HG03442 (cell line): ENCODE results near the gene FNIP1.
"Not testable (repeated sequence)": the region's sequence is repeated elsewhere in the genome, so short reads cannot be mapped to it uniquely, and the experiment has no call there.

Experiments used
- ATAC-seq: cut with Tn5 transposase; IDR thresholded peaks from one replicate; pipeline ENCODE4 v1.9.1; 2021; ENCODE audit warnings: mild to moderate bottlenecking, moderate library complexity; ENCODE audit not compliant: unreplicated experiment

FNIP1 gene

GRCh38 chr5:131796793-131797693 lies at the start of gene FNIP1:
Gene FNIP1 (minus strand): TSS chr5:131797017. CDS start chr5:131796921, 96 bp downstream.
- ATAC-seq, result peak; percentile 89

DNA sequence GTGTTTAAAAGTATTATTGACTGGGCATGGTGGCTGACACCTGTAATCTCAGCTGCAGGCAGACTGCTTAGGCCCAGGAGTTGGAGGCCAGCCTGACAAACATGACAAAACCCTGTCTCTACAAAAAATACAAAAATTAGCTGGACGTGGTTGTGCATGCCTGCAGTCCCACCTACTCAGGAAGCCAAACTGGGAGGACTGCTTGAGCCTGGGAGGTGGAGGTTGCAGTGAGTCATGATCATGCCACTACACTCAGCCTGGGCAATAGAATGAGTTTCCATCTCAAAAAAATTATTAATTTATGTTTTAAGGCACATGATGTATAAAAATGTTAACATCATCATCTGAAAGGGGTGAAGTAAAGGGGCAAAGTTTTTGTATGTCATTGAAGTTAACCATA lies 49.7 kb upstream of the FNIP1 start:
- no peak for ATAC-seq

- no peak for ATAC-seq
These were observed 49.0 kb upstream of the FNIP1 start for GRCh38 chr5:131845828-131846227.

DNA sequence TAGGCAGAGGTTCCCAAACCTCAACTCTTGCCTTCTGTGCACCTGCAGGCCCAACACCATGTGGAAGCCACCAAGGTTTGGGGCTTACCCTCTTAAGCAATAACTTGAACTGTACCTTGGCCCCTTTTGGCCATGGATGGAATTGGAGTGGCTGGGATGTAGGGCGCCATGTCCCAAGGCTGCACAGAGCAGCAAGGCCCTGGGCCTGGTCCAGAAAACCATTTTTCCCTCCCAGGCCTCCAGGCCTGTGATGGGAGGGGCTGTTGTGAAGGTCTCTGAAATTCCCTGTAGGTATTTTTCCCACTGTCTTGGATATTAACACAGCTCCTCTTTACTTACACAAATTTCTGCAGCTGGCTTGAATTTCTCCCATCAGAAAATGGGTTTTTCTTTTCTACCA lies 46.2 kb upstream of the FNIP1 start:
- ATAC-seq, result not testable (repeated sequence)

DNA sequence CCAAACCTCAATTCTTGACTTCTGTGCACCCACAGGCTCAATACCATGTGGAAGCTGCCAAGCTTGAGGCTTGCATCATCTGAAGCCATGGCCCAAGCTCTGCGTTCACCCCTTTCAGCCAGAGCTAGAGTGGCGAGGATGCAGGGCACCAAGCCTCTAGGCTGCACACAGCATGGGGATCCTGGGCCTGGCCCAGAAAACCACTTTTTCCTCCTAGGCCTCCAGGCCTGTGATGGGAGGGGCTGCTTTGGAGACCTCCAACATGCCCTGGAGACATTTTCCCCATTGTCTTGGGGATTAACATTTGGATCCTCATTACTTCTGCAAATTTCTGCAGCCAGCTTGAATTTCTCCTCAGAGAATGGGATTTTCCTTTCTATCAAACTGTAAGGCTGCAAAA lies 35.9 kb upstream of the FNIP1 start:
- not testable (repeated sequence) for ATAC-seq

DNA sequence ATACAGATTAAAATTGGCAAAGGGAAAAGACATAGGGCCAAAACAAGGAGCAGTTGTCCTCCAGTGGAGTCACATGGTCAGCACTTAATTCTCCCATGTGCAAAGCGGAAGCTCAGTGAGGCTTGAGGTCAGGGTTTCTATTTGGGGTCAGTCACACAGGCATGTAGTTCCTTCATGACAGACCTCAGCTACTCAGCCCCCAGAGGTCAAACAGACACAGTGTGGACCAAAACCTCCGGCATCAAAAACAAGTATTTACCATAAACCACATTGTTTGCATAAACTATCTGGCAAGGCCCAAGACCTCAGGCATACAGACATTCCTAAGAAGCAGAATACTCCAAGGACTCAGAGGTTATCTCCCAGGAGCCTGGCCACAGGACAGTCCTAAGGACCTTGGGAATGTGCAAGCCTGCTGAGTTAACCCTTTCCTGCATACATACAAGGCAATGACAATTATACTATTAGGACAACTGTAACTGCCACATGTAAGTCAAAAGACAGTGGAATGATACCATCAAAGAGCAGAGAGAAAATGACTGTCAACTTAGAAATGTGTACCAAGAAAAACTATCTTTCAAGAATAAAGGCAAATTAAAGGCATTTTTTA lies 28.7 kb upstream of the FNIP1 start:
- peak; percentile 93 for ATAC-seq

DNA sequence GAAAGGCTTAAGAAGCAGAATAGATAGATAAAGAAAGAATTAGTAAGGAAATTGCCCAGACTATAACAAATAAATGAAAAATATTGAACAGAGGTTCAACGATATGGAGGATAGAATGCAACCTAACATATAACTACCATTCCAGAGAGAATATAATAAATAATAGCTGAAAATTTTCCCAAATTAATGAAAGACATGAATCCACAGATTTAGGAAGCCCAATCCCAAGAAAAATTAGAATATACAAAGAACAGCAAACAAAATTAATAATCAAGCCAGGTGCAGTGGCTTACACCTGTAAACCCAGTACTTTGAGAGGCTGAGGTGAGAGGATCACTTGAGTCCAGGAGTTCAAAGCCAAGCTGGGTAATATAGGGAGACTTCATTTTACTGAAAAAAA lies 27.8 kb upstream of the FNIP1 start:
- ATAC-seq, result no peak

DNA sequence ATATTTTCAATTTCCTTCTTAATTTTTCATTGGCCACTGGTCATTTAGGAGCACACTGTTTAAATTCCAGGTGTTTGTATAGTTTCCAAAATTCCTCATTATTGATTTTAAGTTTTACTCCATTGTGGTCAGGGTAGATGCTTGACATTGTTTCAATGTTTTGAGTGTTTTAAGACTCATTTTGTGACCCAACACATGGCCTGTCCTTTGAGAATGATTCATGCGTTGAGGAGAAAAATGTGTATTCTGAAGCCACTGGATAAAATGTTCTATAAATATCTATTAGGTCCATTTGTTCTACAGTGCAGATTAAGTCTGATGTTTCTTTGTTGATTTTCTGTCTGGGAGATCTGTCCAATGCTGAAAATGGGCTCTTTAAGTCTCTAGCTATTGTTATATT lies 24.4 kb upstream of the FNIP1 start:
- no peak for ATAC-seq

- ATAC-seq, result no peak
These were observed 21.3 kb upstream of the FNIP1 start for GRCh38 chr5:131818001-131818724.

DNA sequence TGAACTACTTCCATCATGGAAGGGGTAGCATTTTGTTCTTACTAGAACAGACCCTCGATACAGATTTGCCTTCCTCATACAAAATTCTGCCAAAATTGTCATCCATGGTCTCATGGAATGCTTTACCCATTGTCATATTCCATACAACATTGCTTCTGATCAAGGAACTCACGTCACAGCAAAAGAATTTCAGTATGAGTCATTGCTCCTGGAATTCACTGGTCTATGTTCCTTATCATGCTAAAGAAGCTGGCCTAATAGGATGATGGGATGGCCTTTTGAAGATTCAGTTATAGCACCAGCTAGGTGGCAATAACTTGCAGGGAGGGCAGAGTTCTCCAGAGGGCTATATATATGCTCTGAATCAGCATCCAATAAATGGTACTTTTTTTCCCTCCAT lies 18.2 kb upstream of the FNIP1 start:
- ATAC-seq, result no peak

DNA sequence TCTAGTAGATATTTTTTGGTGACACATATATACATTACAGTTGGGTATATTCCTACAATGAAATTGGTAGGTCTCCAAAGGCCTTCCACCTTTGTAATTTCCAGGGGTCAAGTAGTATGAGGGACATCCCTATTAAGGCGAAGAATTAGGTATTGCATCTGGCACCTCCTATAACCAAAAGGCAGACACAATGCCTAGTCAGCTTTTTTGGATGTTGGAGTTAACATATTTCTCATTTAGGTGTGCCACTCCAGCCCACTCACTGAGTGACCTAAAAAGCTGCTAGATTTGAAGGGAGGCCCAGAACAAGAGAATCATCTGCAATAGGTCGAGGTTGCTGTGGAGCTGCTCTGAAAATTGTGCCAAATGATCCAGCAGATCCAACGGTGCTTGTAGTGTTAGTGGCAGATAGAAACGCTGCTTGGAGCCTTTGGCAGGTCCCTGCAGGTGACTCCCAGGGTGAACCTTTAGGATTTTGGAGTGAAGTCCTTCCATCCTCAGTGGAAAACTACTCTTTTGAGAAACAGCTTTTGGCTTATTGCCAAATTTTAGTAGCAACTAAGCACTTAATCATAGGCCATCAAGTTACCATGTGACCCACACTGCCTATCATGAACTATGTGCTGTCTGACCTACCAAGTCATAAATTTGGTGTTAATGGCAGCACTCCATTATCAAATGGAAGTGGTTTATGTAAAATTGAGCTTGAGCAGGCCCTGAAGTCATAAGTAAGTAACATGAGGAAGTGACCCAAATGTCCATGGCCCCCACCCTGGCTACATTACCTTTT lies 15.7 kb upstream of the FNIP1 start:
- ATAC-seq, result no peak

DNA sequence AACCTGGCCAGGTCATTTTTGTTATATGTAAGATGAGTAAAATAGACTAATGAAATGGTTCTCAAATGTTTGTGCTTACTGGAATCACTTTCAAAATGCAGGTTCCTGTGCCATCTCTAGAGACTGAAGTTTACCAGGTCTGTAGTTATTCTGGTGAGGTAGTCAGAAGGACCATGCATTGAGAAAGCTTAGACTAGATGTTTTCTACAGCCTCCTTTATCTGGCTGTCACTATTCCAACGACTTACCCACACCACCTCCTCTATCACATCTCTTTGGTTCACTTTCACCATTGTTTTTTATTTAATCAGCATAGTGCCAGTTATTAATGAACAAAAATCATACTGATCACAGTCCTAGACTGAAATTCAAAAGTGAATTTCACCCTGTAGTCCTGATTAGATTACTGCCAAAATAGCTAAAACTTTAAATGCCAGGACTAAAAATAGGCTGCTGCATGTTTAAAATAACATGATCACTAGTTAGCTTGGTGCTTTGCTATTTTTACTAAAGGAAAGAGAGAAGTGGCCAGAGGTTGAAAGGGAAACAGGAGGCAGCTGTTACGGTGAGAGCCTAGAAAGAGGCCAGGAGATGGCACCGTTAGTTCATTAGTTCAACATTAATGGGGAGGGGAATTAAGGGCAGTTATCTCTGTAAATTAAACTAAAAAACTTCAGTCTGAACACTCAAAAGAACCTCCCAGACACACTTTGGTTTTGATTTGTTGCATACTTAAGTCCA lies 13.9 kb upstream of the FNIP1 start:
- peak; percentile 72 for ATAC-seq

DNA sequence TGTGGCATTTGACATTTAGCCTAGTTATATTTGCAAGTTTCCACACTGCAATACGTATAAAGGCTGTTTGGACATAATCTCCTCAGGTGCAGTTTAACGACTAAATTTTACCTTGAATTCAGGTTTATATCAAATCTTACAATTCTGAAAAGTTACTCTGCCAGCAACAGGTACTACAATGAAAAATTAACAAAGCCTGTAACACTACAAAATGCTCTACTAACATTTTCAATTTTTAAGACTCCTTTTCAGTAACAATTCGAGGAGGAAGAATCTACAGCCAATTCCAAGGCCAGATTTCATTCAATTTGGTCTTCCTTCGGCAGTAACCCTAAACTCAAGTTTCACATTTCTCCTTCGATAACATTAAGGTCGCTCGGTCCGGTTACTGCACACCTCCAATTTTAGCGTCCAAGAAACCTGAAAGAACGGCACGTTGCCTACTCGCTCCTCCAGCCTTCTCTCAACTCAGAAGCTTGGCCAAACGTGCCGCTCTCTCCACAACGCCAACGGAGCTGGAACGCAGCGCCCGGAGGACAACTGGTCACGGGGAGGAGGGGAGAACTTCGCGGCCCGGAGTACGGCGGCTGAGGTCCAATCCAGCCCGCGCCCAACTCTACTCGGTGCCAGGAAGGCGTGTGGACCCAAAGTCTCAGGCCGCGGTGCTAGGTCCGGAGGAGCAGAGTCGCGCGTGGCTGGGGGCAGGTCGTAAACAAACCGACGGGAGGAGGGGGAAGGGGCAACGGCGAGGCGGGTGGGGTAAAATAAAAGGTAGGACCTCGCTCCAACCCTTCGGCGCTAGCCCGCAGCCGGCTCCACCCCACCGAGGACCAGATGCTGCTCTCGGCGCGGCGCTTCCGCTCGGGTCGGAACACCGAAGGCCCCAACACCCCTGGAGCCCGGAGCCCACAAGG lies 681 bp downstream of the FNIP1 start:
- peak; percentile 13 for ATAC-seq

GRCh38 chr5:131795228-131795627 lies 1.6 kb downstream of the FNIP1 start:
- ATAC-seq, result no peak

- ATAC-seq, result no peak
These were observed 2.2 kb downstream of the FNIP1 start for GRCh38 chr5:131794586-131794985.

DNA sequence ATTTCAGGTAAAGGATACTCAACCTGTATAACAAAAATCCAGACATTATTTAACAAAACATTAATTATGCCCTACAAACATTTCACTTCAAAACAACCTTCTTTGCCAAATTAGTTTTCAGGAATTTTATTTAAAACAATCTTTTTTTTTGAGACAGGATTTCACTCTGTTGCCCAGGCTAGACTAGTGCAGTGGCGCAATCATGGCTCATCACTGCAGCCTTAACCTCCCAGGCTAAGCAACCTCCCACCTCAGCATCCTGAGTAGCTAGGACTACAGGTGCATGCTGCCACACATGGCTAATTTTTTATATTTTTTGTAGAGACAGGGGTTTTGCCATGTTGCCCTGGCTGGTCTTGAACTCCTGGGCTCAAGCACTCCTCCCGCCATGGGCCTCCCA lies 3.9 kb downstream of the FNIP1 start:
- ATAC-seq, result no peak

- no peak for ATAC-seq
These were observed 5.0 kb downstream of the FNIP1 start for GRCh38 chr5:131791866-131792265.

- ATAC-seq, result no peak
These were observed 6.3 kb downstream of the FNIP1 start for GRCh38 chr5:131790550-131790949.

GRCh38 chr5:131789765-131790164 lies 7.1 kb downstream of the FNIP1 start:
- ATAC-seq, result no peak
